NB4 (cell line): ENCODE results near the gene ANXA4.

Experiments used
- CTCF ChIP-seq: IDR thresholded peaks from one replicate; pipeline ENCODE4 v1.5.1; 2012; ENCODE audit warnings: low read depth, low read length
- MYC ChIP-seq: IDR thresholded peaks from 2 replicates; pipeline ENCODE4 v1.6.1; 2011; ENCODE audit warnings: low read depth, low read length
- POLR2A ChIP-seq: IDR thresholded peaks from 2 replicates; pipeline ENCODE4 v1.6.1; 2011; ENCODE audit warnings: mild to moderate bottlenecking; ENCODE audit not compliant: insufficient read length; ENCODE audit errors: extremely low read depth
- TF ChIP-seq, protein P1 (sequence below): IDR thresholded peaks from 2 replicates; pipeline ENCODE4 v1.6.1; 2011; ENCODE audit warnings: low read depth, low read length

DNA sequence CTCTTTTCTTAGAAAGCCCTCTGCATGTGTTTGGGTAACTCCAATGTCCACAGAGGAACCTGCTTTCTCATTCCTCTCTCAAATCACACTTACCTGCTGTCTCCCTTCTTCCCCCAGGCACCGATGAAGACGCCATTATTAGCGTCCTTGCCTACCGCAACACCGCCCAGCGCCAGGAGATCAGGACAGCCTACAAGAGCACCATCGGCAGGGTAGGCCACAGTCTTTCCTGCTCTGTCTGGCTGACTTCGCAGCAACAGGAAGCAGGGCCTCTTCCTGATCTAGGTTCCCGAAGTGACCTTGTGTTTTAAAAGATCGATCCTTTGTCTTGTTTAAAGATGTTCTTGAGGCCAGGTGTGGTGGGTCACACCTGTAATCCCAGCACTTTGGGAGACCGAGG lies 62.5 kb downstream of the ANXA4 start:
- no peak for TF ChIP-seq CTCF
- no peak for TF ChIP-seq POLR2A
- TF ChIP-seq, protein P1, sequence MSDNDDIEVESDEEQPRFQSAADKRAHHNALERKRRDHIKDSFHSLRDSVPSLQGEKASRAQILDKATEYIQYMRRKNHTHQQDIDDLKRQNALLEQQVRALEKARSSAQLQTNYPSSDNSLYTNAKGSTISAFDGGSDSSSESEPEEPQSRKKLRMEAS = no peak
- TF ChIP-seq MYC = no peak
